Endometrium (tissue), 2 donors: ENCODE measurements around the gene KRAS.

ENCODE experiments used
- FAIRE-seq: peaks from 2 replicates; lab custom pipeline; 2012; peaks lifted over from hg19 to GRCh38; lab: Jason Lieb, UNC
- donor health status: control.
- donor health status: control.

The KRAS gene

DNA sequence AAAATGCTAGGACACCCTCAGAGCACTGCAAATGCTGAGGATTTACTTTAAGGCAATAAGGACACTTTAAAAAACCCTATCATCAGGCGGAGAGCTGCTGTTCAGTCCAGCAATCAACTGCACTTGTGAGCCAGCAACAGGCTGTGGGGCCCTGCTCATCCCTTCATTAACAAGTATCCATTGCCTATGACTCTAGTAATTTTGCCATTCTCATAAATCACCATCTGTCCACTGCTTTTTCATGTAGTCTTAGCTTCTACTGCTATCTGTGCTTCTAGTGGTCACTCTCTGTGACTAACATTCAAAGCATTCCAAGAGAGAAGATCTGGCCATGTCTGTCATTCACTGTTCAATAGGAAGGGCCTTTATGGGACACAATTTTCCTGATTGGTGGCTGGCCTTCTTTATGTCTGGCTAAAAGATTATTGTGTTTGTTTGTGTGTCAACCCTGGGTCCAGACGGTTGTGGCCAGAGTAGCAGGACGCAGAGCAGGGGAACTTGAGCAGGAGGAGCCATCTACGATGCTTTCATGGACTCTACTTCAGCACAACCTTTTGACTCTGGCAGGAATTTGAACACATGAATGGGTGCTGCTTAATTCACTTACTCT is 3.6 kb upstream of the KRAS start:
- FAIRE-seq, result no peak

DNA sequence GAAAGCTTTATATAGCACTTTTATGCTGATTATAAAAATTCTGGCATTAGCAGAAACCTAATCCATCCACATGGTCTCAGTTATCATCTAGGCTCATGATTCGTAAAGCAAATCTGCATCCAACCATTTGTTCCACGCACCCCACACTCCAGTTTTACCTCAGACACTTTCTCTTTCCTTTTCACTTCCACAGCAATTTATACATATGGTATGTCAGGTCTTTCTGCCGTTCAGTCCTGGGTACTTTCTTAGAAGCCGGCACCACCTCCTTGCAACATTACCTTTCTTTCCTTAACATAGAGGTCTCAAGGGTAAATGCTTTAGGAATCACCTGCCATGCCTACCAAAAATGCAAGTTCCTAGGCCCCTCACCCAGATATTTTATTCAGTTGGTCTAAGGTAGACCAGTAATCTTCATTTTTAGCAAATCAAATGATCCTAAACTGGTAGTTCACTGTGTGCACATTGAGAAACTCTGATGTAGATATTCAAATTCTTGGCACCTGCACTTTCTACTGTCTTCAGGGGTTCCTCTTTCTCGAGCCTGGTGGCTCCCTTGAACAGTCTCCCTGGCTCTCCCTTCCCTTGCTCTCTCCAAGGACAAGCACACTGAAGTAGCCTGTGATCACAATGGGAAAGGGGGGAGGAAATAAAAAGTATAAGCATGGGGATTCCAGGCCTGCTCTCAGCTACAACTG is 2.8 kb upstream of the KRAS start:
- FAIRE-seq, result no peak

DNA sequence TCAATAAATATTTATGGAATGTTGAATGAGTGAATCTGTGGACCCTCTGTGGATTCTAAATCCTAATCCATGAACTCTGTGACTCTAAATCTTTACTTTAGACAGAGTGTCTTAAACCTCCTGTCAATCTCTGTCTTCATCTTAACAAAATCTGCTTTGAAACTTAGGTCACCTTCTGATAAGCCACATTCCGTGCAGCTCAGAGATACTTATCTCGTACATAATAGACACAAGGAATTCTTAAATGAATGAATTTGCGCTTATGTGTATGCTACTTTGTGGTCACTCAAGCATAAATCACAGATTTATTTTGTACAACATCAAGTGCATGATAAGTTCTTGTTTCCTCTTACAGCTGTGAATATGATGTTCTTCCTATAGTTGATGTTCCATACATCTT is 2.2 kb upstream of the KRAS start:
- no peak for FAIRE-seq

DNA sequence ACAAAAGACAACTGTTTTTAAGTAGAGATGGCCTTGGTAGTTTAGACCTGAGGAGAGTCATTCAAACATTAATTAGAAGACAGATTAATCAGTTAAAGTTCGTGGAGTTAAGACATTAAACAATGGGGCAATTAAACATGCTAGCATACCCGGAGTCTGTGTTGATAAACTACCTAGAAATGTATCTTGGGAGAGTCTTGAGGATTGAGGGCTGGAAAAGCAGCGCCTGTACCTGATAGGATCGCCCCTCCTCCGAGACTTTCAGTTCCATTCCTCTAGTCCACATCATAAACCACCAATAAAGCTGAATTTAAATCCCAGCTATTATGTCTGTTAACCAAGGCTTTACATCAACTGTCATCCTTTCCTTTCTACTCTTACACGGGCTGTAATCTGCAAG is 1.0 kb upstream of the KRAS start:
- no peak for FAIRE-seq

DNA sequence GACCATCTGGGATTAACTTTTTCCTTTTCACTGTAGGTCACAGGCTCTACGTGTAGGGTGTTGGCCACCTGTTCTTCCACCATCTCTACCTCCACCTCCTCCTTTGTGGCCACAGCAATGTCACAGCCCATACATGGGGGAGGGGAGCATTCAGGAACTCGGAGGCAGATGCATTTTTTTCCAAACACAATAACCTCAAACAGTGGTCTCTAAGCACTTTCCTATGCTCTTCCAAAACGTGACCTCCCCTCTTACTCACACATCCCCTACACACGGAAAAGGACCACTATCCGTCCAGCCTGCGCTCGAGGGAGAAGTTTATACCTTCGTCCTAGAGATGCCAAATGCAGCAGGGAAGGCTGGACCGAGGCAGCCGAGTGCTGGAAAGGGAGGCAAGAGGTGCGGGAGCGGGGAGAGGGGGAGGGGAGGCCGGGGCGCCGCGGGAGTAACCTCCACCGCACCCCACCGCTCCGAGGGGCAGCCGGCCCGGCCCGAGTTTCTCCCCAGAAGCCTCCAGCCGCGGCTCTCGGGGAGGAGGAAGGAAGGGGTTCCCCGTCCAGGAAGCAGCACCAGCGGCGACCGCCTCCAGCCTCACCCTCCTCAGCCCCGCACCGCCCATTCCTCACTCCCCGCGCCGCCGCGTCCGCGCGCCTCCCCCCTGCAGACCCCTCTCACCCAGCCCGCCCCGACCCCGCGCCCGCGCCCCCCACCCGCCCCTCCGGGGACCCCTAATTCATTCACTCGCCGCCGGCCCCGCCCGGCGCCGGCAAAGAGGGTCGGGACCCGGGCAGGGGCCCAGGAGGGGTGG is 594 bp downstream of the KRAS start:
- FAIRE-seq, result no peak

DNA sequence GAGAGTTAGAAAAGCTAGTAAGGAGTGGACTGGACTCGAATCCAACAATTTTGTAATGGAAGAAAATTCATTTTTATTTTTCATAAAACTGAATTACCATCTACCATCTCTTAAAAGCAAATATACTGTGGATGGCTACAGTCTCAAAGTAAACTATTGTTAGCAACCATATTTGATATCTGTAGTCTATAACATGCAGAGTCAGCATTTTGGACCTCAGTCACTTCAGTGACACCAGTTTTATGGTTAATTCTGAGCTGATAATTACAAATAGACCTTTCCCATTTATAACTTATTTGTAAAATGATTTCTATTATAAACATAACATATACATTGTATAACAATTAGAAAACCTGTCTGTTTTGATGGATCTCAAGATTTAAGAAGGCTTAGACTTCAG is 2.0 kb downstream of the KRAS start:
- no peak for FAIRE-seq

DNA sequence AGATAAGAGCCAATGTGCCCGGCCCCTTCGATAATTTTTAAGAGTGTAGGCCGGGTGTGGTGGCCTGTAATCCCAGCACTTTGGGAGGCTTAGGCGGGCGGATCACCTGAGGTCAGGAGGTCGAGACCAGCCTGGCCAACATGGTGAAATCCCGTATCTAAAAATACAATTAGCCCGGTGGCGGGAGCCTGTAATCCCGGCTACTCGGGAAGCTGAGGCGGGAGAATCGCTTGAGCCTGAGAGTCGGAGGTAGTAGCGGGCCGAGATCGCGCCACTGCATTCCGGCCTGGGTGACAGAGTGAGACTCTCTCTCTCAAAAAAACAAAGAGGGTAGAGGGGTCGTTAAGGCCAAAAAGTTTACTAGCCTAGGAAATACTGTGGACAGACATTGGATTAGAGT is 2.6 kb downstream of the KRAS start:
- FAIRE-seq, result no peak

DNA sequence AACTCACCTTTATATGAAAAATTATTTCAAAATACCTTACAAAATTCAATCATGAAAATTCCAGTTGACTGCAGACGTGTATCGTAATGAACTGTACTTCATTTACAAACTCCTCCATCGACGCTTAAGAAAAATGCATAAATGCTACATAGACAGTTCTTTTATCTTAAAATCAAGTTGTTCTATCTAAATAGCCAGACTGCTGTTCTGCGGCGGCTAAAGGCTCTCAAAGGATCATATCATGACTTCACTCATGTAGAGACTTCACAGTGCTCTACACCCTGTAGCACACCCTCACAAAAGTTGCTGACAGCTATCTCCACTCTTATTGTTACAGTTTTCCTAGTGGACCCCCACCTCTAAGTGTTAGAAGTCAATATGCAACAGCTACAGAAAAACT is 5.2 kb downstream of the KRAS start:
- FAIRE-seq, result no peak

DNA sequence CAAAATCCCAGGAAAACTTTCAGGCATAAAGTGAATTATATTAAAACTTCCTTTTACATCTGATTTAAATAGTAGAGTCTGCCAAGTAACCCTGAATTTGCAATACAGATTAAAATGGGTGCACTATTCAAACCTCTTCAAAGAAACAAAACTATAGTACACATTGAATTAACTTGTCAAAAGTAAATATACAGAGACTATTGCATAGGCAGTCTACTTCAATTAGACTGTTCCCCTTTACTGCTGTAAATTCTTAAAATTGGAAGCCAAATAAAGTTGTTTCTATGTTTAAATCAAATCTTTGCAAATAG is 7.1 kb downstream of the KRAS start:
- FAIRE-seq, result no peak

DNA sequence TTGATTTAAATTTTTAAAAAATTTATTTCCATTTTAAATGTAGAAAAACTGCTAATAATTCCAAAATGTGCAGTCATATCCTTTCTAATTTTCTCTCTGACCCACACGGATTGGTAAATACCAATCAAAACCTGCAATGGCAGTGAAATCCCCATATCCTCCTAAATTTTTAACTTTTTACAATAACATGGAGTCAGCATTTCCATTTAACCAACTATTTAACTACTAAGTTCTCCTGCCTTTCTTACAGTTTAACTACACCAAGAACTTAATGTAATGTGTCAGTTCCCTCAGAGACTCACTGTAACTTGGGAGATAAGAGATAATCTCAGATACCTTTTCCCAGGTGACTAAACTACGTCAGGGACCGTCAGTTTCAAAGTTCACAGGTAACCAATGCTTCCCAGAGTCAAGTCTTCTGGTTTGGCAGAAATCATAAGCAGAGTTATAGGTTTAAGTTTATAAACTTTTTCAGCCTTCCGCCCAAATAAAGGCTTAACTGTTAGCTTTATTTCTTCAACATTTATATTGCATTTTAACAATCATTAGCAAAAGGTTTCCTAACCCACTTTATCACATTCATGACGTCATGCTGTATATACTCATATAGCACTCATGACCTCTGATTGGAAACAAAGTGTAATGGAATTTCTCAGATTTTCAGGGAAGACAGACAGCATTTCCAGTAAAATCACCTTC is 7.6 kb downstream of the KRAS start:
- FAIRE-seq, result no peak

DNA sequence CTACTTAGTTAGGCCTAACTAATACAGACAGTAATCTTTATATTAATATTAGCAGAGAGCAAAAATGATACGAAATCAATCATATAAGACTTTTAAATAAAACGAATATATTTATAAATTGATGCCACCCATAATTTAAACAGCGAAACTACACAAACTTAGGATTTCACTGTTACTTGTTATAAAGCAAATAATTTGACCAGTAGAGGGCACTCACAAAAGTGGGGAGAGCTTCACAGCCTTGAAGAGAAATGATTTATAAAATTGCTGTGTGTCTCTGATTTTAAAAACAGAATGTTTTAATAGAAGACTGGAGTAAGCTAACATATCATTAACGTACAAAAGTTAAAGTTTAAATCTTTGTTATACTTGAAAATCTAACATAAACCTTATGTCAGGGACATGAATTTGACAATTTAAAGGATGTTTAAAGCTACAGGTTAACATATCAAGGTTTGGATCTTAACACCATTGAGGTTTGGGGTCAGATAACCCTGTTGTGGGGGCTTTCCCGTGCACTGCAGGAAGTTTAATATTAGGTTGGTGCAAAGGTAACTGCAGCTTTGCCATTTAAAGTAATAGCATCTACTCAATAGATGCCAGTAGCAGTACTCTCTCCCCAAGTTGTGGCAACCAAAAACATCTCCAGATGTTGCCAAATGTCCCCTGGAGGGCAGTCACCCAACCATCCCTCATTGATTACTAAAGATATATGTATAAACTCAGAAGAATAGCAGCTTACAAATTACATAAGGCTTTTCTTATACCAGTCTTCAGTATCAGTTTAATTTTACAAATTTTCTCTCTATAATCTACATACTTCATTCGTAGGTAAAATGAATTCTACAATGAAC is 9.3 kb downstream of the KRAS start:
- peak; percentile 89 for FAIRE-seq

DNA sequence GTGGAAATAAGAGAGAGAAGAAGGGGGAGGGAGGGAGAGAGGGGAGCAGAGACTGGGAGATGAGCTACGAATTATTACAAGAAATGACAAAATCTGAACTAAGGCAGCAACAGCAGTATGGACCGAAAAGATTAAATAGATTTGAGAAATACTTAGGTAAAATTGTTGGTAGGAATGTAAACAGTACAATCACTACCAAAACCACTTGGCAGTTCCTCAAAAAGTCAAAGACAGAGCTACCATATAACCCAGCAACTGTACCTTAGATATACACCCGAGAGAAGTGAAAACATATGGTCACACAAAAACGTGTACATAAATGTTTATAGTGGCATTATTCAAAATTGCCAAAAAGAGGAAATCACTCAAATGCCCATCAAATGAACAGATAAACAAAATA is 14.1 kb downstream of the KRAS start:
- no peak for FAIRE-seq

DNA sequence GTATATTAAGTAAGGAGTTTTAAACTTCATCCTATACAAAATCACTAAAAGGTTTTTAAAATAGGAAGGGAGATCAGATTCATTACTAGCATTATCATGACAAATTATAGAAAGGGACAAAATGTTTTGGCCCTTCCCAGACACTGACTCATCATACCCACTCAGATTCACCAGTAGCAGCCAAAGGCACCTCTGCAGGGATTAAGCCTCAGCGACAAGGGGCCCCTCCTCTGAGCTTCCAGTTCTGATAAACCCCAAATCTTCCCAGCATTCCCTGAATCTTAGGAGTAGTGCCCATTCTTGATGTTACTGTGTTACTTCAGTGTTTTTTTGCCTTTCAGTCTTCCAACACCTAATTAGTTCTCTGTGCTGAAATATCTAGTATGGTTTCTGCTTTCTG is 14.5 kb downstream of the KRAS start:
- no peak for FAIRE-seq

DNA sequence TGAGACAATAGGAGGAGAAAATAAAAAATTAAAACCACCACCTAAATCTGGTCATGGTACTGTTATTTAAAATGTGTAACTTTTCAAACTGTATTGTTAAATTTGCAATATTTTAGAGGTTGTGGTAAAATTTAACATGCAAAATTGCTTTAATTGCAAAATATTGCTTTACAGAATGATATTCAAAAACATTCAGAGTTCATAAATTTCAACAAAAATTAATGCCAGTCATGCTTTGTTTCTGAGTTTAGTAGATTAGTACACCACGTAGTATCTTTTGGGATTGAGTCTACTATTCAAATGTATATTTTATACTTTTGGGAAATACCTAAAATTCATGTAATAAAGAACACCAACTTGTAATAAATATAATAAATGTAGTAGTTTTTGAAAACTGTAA is 37.4 kb downstream of the KRAS start:
- FAIRE-seq, result peak; percentile 8

DNA sequence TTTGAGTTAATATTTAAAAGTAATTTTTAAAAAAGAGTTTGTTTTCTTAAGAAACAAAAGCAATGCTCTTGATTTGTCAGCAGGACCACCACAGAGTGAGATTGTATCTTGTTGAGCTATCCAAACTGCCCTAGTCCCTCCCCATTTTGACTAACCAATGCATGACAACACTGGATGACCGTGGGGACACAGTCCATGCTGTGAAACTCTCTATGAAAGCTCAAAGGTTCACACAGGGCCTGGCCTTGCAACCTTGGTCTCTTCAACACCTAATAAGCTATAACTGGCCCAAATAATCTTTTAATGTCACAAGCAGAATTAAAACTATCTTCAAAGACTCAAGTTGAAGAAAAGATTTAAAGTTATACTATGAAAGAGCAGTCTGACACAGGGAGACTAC is 42.2 kb downstream of the KRAS start:
- FAIRE-seq, result no peak

DNA sequence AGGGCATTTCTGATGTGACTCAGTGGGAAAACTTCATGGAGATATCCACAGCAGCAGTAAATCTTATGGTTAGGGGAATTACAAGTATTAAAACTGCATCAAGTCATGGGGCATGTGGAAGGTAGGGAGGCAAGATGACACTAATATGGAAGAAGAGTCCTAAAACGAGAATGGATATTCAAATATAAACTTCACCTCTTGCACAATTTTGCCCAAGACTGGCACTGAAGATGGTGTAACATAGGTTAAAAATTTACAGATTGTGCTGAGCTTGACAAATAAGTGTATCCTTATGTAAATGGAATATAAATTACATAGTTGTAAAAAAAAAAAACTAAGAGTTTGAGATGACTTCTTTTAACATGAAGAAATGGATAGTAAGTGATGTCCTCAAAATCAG is 42.9 kb downstream of the KRAS start:
- FAIRE-seq, result no peak

DNA sequence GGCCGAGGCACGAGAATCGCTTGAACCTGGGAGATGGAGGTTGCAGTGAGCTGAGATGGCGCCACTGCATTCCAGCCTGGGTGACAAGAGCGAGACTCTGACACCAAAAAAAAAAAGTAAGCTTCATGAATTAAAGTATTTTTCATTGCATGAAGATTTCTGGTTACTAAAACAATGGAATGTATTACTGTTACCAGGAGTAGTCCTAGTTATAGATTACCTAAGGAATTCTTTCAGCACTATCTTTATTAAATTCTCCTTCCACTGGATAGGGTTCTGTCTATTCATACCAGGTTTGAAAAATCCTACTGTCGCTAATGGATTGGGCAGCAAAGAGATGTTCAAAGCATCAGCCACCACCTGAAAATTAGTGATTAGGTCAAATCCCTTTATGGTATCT is 43.3 kb downstream of the KRAS start:
- FAIRE-seq, result no peak

DNA sequence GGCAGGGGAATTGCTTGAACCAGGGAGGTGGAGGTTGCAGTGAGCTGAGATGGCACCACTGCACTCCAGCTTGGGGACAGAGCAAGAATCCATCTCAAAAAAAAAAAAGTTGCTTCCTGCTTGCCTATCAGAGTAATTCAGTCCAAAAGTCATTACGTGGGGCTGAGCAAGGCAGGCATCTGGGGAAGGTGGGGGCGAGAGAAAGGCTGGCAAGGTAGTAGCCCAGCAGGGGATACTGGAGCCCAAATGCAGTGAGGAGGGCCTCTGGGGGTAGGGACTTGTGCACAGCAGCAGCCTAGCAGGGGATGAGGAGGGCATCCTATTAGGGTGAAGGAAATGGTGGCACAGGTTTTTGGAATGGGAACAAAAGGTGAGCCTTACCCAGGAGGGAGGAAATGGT is 48.6 kb downstream of the KRAS start:
- FAIRE-seq, result no peak

DNA sequence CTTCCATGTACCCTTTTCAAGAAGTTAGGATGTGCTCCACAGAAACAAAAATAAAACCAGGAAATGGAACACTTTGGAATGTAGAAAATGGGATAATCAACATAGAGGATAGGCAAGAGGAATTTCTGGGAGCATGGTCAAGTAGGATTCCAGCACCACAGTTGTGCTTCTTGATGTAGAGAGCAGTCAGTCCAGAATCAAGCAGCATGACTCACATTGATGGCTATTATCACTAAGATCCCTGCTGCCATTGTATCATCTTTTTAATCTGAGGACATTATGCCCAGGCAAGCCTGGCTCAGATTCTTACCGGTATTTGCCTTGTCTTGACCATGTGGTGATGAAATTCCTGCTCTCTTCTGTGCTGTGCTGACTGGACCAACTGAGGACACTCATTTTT is 50.0 kb downstream of the KRAS start:
- no peak for FAIRE-seq

DNA sequence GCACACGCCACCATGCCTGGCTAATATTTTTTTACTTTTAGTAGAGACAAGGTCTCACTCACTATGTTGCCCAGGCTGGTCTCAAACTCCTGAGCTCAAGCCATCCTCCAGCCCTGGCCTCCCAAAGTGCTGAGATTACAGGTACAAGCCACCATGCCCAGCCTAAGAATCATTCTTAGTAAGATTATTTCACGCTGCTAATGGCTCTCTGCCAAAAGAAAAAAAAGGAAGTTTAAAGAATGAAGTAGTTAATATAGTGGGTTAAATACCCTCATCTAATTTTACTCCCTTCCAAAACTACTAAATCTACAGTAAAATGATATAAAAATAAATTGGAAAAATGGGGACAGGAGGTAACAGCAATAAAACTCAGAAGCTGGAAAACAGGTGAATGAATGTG is 53.1 kb downstream of the KRAS start:
- FAIRE-seq, result no peak

DNA sequence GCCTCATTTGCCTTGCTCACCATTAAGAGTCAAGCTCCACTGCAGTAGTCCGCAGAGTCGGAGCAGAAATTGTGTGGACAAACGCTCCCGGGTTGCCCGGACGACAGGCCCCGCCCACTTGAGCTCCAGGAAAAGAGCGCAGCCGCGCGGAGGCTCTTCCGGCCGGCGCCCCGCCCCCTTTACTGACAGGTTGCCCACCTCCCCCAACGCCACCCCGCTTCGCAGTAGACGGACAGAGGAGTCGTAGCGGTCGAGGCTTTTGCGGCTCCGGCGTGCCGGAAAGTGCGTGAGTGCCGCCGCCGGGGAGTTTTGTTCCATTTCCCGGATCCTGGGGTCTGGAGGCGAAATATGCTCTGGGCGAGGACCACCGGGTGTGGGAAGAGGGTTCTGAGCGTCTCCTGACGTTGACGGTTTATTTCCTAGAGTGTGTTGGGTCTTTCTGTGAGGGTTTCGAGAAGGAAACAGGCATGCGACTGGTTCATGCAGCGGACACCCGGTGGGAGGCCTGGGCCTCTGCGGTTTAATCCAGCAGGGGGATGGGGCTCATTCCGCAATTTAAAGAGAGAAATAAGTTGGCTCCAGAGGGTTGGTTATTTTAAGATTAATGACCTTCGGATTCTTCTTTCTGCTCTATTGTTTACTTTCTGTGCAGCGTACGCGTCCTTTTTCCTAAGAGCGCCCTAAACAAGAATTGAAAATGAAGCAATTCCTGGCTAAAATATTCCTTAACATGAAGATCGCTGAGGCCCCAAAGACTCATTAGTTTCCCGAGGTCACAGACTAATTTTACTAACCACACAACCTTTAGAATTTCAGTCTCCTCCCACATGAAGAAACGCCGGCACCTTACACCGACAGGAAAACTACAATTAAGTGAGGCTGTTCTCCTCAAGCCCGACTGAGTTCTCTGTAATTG is 55.4 kb downstream of the KRAS start, which contains the start of the genes DNAI7 and ETFRF1:
Gene DNAI7 (minus strand): TSS at position 105 of the 916 bp plus-strand sequence. CDS start 82 bp downstream, at position 23.
Gene ETFRF1 (plus strand): TSS at position 182 of the 916 bp plus-strand sequence. CDS start 8,720 bp downstream, outside the sequence.
- FAIRE-seq, result peak; percentile 67
